Skin epidermis (tissue), 12 donors: ENCODE data around the gene SFTPB.
"Not testable (repeated sequence)": the region's sequence is repeated elsewhere in the genome, so short reads cannot be mapped to it uniquely, and the experiment has no call there.

Experiments used
- H3K27ac ChIP-seq, 21 experiments: fragments of 200-600 bp; sonication (generic) in 11 of 21; one replicate each; pipeline ENCODE4 v1.5.0; 2020; ENCODE audit warnings: mild to moderate bottlenecking in 3 of 21, inconsistent platforms in 2 of 21, moderate library complexity in 2 of 21
- H3K4me3 ChIP-seq, 7 experiments: fragments of 200-600 bp; sonication (generic) in 2 of 7; one replicate each; pipeline ENCODE4 v1.5.0; 2020; ENCODE audit warnings: inconsistent platforms in 2 of 7, mild to moderate bottlenecking in 2 of 7, moderate library complexity in 1 of 7

SFTPB gene

GRCh38 chr2:85631316-85631715 is 36.7 kb downstream of the SFTPB start:
- no peak overlapping the region for H3K4me3 ChIP-seq
- no peak overlapping the region for H3K27ac ChIP-seq

GRCh38 chr2:85628658-85629057 is 39.3 kb downstream of the SFTPB start:
- H3K4me3 ChIP-seq = no peak overlapping the region

DNA sequence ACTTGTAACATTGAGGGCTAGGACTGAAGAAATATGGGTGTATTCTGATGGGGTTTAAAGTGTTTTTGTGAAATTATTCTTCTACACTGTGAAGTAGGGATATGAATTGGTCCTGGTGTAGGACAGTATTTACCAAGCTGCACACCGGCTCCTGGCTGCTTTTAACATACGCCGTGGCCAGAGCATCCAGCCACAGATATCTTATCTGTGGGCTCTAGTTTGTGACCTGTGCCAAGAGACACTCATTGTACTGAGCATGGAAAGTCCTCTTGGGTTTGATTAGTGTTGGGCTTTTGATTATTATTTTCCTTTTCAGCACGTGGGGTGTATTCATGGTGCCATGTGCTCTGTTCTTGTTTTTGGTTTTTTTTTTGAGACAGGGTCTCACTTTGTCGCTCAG is 44.0 kb downstream of the SFTPB start:
- H3K4me3 ChIP-seq = no peak overlapping the region
- no peak overlapping the region for H3K27ac ChIP-seq

More at GRCh38 chr2:85628658-85629057, 39.3 kb downstream of the SFTPB start:
- H3K27ac ChIP-seq = no peak overlapping the region

- Histone ChIP-seq H3K4me3 (no peak overlapping the region), H3K27ac (no peak overlapping the region)
Measured at GRCh38 chr2:85621338-85621737, 46.7 kb downstream of the SFTPB start.

- Histone ChIP-seq H3K4me3 (no peak overlapping the region), H3K27ac (no peak overlapping the region)
Measured at GRCh38 chr2:85619617-85620016, 48.4 kb downstream of the SFTPB start.

GRCh38 chr2:85617723-85618122 is 50.3 kb downstream of the SFTPB start:
- H3K4me3 ChIP-seq, H3K27ac ChIP-seq: not testable (repeated sequence)

GRCh38 chr2:85615413-85615728 is 52.6 kb downstream of the SFTPB start:
- Histone ChIP-seq H3K4me3 (peak overlapping the region in 6 of 7 experiments; percentile 82 to 97 (median 92)), H3K27ac (peak overlapping the region in 18 of 21 experiments; percentile 63 to 96 (median 87))

- not testable (repeated sequence) for H3K27ac ChIP-seq, H3K4me3 ChIP-seq
Measured at GRCh38 chr2:85614757-85615156, 53.2 kb downstream of the SFTPB start.

DNA sequence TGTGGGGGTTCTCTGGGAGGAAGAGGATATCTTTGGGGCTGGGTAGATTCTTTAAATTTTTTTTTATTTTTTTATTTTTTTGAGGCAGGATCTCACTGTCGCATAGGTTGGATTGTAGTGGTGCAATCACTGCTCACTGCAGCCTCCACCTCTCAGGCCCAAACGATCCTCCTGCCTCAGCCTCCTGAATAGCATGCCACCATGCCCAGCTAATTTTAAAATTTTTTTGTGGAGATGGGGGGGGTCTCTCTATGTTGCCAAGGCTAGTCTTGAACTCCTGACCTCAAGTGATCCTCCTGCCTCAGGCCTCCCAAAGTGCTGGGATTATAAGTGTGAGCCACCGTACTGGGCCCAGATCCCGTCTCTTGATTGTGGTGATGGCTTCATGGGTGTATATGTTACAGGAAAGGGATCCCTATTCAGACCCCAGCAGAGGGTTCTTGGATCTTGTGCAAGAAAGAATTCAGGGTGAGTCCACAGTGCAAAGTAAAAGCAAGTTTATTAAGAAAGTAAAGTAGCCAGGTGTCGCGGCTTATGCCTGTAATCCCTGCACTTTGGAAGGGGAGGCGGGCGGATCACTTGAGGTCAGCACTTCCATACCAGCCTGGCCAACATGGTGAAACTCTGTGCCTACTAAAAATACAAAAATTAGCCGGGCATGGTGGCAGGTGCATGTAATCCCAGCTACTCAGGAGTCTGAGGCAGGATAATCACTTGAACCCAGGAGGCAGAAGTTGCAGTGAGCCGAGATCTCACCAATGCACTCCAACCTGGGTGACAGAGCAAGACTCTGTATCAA is 54.1 kb downstream of the SFTPB start:
- H3K4me3 ChIP-seq = no peak overlapping the region

DNA sequence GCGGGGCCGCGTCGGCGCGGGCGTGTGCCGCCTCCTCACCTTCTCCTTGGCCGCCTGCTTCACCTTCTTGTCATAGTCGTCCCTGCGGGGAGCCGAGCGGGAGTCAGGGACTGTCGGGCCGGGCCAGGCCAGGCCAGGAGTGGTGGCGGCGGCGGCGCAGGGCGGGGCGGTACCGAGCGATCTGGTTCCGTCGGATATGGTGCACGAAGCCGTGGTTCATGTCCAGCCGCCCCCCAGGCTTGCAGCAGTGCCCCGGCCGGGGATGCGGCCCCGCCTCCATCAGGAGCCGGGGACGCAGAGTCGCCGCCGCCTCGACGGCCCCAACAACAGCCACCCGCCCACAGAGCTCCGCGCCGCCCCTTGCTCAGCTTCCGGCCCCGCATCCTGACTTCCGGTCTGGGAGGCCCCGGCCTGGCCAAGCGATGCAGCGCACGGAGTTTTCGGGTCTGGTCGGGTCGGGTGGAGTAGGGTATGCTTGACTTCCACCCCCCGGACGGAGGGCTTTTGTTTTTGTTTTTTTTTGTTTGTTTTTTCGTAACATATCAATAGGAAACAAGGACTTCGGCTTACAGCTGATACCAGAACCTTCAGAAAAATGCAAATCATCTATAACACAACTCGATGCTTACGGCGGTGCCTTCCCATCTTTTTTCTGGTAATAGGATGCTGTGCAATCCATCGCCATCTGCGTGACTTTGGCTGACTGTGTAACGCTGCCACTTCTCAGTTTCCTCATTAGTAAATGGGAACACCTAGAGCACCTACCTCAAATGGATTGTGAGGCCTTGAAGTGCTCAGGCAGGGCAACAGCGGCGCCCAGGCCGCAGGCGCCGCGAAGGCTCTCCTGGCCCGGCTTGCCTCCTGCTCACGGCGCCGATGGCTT is 56.1 kb downstream of the SFTPB start, which contains the start of gene C2orf68:
Gene C2orf68, minus strand, starts transcription at position 362 of the 883 bp plus-strand sequence. Its CDS starts 82 bp downstream, at position 280.
- H3K27ac ChIP-seq = peak within 1 kb of the TSS; percentile 54 to 94 (median 86)
- peak within 1 kb of the TSS; percentile 71 to 97 (median 93) for H3K4me3 ChIP-seq

More for the DNA sequence above, 54.1 kb downstream of the SFTPB start:
- no peak overlapping the region for H3K27ac ChIP-seq

DNA sequence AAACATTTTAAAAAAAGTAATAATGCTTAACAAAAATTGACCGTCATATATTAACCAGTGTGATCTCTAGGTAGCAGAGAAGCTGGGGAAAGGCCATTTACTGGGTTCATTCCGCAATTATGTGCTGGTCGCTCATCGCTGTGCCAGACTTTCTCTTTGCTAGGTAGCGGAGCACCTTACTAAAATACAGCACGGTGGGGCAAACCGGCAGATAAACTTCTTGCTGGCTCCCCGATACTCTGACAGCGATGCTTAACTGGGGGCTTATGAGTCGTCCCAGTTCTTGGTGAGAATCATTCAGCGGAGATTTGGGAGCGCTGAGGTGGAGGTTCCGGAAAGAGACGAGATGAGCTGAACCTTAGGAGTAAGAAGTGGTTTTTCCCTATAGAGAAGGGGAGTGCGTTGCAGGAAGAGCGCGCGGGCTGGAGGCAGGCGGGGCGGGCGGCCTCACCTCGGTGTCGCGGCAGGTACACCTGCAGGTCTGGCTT is 56.7 kb downstream of the SFTPB start:
- Histone ChIP-seq H3K27ac (peak overlapping the region; percentile 54 to 94 (median 86)), H3K4me3 (peak overlapping the region; percentile 71 to 97 (median 93))
